HepG2 (cell line): Measurements from ENCODE around the gene CHST12. TPM values are rescaled to one million over a fixed set of nuclear protein-coding genes. Genes with fewer than 3 reads are reported as not detected.

Source experiments
- ATAC-seq: fragments of 200-7000 bp; cut with Tn5 transposase; 3 replicates; pipeline ENCODE4 v1.9.1; 2020; ENCODE audit warnings: mild to moderate bottlenecking, moderate library complexity
- BruUV-seq: library from RNA; stranded (reverse); fragments of 400-500 nt; replicated peaks from 2 replicates; lab custom pipeline; 2021; lab: Mats Ljungman, UMichigan
- CTCF ChIA-PET: fragments of 300-600 bp; formaldehyde crosslinking; extraction: SDS; loops from one replicate; lab custom pipeline; 2021; ENCODE audit warnings: low total read pairs, inconsistent platforms, low intra/inter-chr PET ratio; lab: Yijun Ruan, JAX
- POLR2A ChIA-PET: fragments of 350-600 bp; sonication (Branson Sonifier 250); formaldehyde crosslinking; loops from one replicate; lab custom pipeline; 2020; ENCODE audit warnings: antibody characterized with exemption, inconsistent platforms; lab: Yijun Ruan, JAX
- DNase-seq: peaks from one replicate; pipeline ENCODE4 v3.0.0-alpha.2; 2015; ENCODE audit warnings: low spot score
- FAIRE-seq: peaks from 3 replicates; lab custom pipeline; 2011; peaks lifted over from hg19 to GRCh38; lab: Jason Lieb, UNC
- H2AFZ ChIP-seq: one replicate; pipeline ENCODE4 v1.6.1; 2011; ENCODE audit warnings: low read length, inconsistent platforms
- H3K27ac ChIP-seq: fragments of 300-600 bp; 3 replicates; pipeline ENCODE4 v1.8.0; 2011; ENCODE audit warnings: mixed run types, mild to moderate bottlenecking, mixed read lengths, low read length, inconsistent platforms; ENCODE audit not compliant: insufficient read depth; ENCODE audit errors: extremely low read length
- H3K27me3 ChIP-seq, 2 experiments: fragments of 200-600 bp in 1 of 2; 2 replicates in 1 of 2; 3 replicates in 1 of 2; pipeline versions ENCODE4 v1.6.0 to v1.8.0; 2011; ENCODE audit warnings: low read length in 2 of 2, mild to moderate bottlenecking in 2 of 2, moderate library complexity in 2 of 2, inconsistent platforms in 1 of 2; ENCODE audit not compliant: insufficient read depth in 2 of 2, control insufficient read depth in 1 of 2
- H3K36me3 ChIP-seq, 2 experiments: fragments of 200-600 bp in 1 of 2; replicated peaks in 1 of 2; 2 replicates in 1 of 2; 3 replicates in 1 of 2; pipeline versions ENCODE4 v1.5.1 to v1.8.0; 2011; ENCODE audit warnings: low read length in 2 of 2, inconsistent platforms in 1 of 2; ENCODE audit not compliant: insufficient read depth in 2 of 2, control insufficient read depth in 1 of 2
- H3K4me1 ChIP-seq: 2 replicates; pipeline ENCODE4 v1.5.1; 2012; ENCODE audit warnings: low read length, inconsistent platforms; ENCODE audit not compliant: insufficient read depth
- H3K4me2 ChIP-seq: 2 replicates; pipeline ENCODE4 v1.6.0; 2011; ENCODE audit warnings: low read depth, low read length, inconsistent platforms
- H3K4me3 ChIP-seq, 3 experiments: fragments of 200-600 bp in 1 of 3; sonication (generic), shearing (Covaris generic) in 1 of 3; replicated peaks in 1 of 3; 2 replicates each; pipeline ENCODE4 v1.5.1; 2011 to 2016; ENCODE audit warnings: low read length in 3 of 3, inconsistent platforms in 2 of 3, low read depth in 2 of 3, mild to moderate bottlenecking in 2 of 3, control low read depth in 1 of 3, mixed read lengths in 1 of 3; ENCODE audit not compliant: insufficient read depth in 1 of 3
- H3K79me2 ChIP-seq: one replicate; pipeline ENCODE4 v1.6.1; 2011; ENCODE audit warnings: low read length, inconsistent platforms; ENCODE audit not compliant: insufficient read depth
- H3K9ac ChIP-seq: 2 replicates; pipeline ENCODE4 v1.6.0; 2011; ENCODE audit warnings: mild to moderate bottlenecking, low read depth, low read length, inconsistent platforms; ENCODE audit not compliant: insufficient read depth
- H3K9me3 ChIP-seq: 2 replicates; pipeline ENCODE4 v1.5.1; 2012; ENCODE audit warnings: mild to moderate bottlenecking, low read length
- H4K20me1 ChIP-seq: 2 replicates; pipeline ENCODE4 v1.6.0; 2011; ENCODE audit warnings: inconsistent platforms, mild to moderate bottlenecking, low read length, moderate library complexity; ENCODE audit not compliant: insufficient read depth
- AFF4 ChIP-seq: sonication (generic); formaldehyde crosslinking; IDR thresholded peaks from 2 replicates; pipeline ENCODE4 v1.4.0; 2020; ENCODE audit warnings: missing genetic modification reagents
- CBX5 ChIP-seq: sonication (generic); formaldehyde crosslinking; IDR thresholded peaks from 2 replicates; pipeline ENCODE4 v1.4.0; 2020; ENCODE audit warnings: missing genetic modification reagents, borderline replicate concordance
- CEBPG ChIP-seq: IDR thresholded peaks from 2 replicates; pipeline ENCODE4 v1.6.1; 2016
- GPN1 ChIP-seq: sonication (generic); formaldehyde crosslinking; IDR thresholded peaks from 2 replicates; pipeline ENCODE4 v1.5.1; 2020; ENCODE audit warnings: missing genetic modification reagents, borderline replicate concordance
- HOXA5 ChIP-seq: sonication (generic); formaldehyde crosslinking; IDR thresholded peaks from 2 replicates; pipeline ENCODE4 v1.4.0; 2020; ENCODE audit warnings: missing genetic modification reagents
- JUN ChIP-seq: sonication (generic); formaldehyde crosslinking; IDR thresholded peaks from 2 replicates; pipeline ENCODE4 v1.4.0; 2020; ENCODE audit warnings: mild to moderate bottlenecking, missing genetic modification reagents
- KAT8 ChIP-seq: IDR thresholded peaks from 2 replicates; pipeline ENCODE4 v1.6.1; 2016; ENCODE audit warnings: missing genetic modification reagents, missing compliant biosample characterization
- NCOA5 ChIP-seq: sonication (generic); formaldehyde crosslinking; IDR thresholded peaks from 2 replicates; pipeline ENCODE4 v1.4.0; 2020; ENCODE audit warnings: missing genetic modification reagents
- SP4 ChIP-seq: sonication (generic); formaldehyde crosslinking; IDR thresholded peaks from 2 replicates; pipeline ENCODE4 v1.8.1; 2023; ENCODE audit warnings: mild to moderate bottlenecking, missing genetic modification reagents
- SP5 ChIP-seq: IDR thresholded peaks from 2 replicates; pipeline ENCODE4 v1.6.1; 2016; ENCODE audit warnings: low read depth, borderline replicate concordance
- TBP ChIP-seq: sonication (generic); formaldehyde crosslinking; IDR thresholded peaks from 2 replicates; pipeline ENCODE4 v1.5.0; 2020; ENCODE audit warnings: missing genetic modification reagents
- TEAD2 ChIP-seq: sonication (generic); formaldehyde crosslinking; IDR thresholded peaks from 2 replicates; pipeline ENCODE4 v1.9.0; 2021; ENCODE audit warnings: missing genetic modification reagents
- ZBTB39 ChIP-seq: sonication (generic); formaldehyde crosslinking; IDR thresholded peaks from 2 replicates; pipeline ENCODE4 v1.5.0; 2020; ENCODE audit warnings: missing genetic modification reagents
- ZC3H4 ChIP-seq: sonication (generic); formaldehyde crosslinking; IDR thresholded peaks from 2 replicates; pipeline ENCODE4 v1.4.0; 2020; ENCODE audit warnings: missing genetic modification reagents, borderline replicate concordance
- ZHX1 ChIP-seq: sonication (generic); formaldehyde crosslinking; IDR thresholded peaks from 2 replicates; pipeline ENCODE4 v1.8.1; 2022; ENCODE audit warnings: low read depth, mild to moderate bottlenecking, missing genetic modification reagents
- ZNF207 ChIP-seq: fragments of 450-650 bp; IDR thresholded peaks from 2 replicates; pipeline ENCODE4 v1.6.1; 2016; ENCODE audit warnings: antibody characterized with exemption, borderline replicate concordance
- ZNF234 ChIP-seq: sonication (generic); formaldehyde crosslinking; conservative IDR thresholded peaks from 2 replicates; pipeline ENCODE4 v1.5.1; 2020; ENCODE audit warnings: mild to moderate bottlenecking, missing genetic modification reagents
- ZNF326 ChIP-seq: sonication (generic); formaldehyde crosslinking; IDR thresholded peaks from 2 replicates; pipeline ENCODE4 v1.4.0; 2020; ENCODE audit warnings: missing genetic modification reagents, borderline replicate concordance
- ZNF562 ChIP-seq: sonication (generic); formaldehyde crosslinking; IDR thresholded peaks from 2 replicates; pipeline ENCODE4 v1.8.0; 2022; ENCODE audit warnings: missing genetic modification reagents, borderline replicate concordance
- WGBS: methylation state at CpG from one replicate; pipeline ENCODE4 v1.1.6; 2017; ENCODE audit warnings: low lambda C conversion rate; 5-methylcytosine and 5-hydroxymethylcytosine counted together
- in situ Hi-C: cut with HindIII; loops from 2 replicates; pipeline ENCODE4 v1.10.0; 2017; ENCODE audit warnings: low pct_unique_long_range_greater_than_20kb; ENCODE audit not compliant: extremely low pct_ligation_motif_present
- intact Hi-C: fragments of 100-400 bp; cut with micrococcal nuclease; formaldehyde crosslinking; loops from one replicate; pipeline ENCODE4 v1.10.0; 2022; ENCODE audit not compliant: unreplicated experiment
- polyA plus RNA-seq, 8 experiments: library from polyadenylated mRNA; depleted of rRNA in 3 of 8; stranded (reverse) in 7 of 8; unstranded in 1 of 8; fragments of >200 nt; fragmentation: Illumina TruSeq in 4 of 8; extraction: Trizol in 4 of 8; gene quantifications; 2 replicates each; pipeline versions ENCODE4 v1.2.1 to v1.2.3, GENCODE V29; 2011 to 2016; ENCODE audit warnings: low read depth in 4 of 8, missing spikeins in 1 of 8, mixed read lengths in 1 of 8; ENCODE audit not compliant: insufficient read depth in 1 of 8
- total RNA-seq, 5 experiments: library from RNA; depleted of rRNA; stranded (reverse); fragments of >200 nt; fragmentation: Illumina TruSeq; extraction: Trizol; gene quantifications; 2 replicates each; pipeline ENCODE4 v1.2.3, GENCODE V29; 2016; ENCODE audit warnings: low read depth in 1 of 5

The CHST12 gene
- total and polyA plus RNA-seq, 2 of the 13 experiments (the other 11 are each of a cell fraction or from before 2014, with no cell fraction given): 6.4 to 15.8 TPM

GRCh38 chr7:2484868-2485267 lies 81.5 kb downstream of the CHST12 start:
- Histone ChIP-seq H3K27me3 (peaks cover 8 to 40% of the 10 kb centered on the region in 2 experiments; a peak in 4 of 5 replicates), H3K36me3 (no peaks in the 10 kb centered on the region), H3K4me2 (no peak overlapping the region), H4K20me1 (no peaks in the 10 kb centered on the region), H3K4me3 (no peak overlapping the region), H3K4me1 (no peaks in the 10 kb centered on the region), H3K9ac (no peak overlapping the region), H2AFZ (no peak overlapping the region), H3K79me2 (no peaks in the 10 kb centered on the region), H3K27ac (no peak overlapping the region), H3K9me3 (no peaks in the 10 kb centered on the region)
- POLR2A ChIA-PET: no interaction called here
- in situ Hi-C loops: no loop called here
- 66% methylated on average over 11 of the region's 12 CpGs for WGBS
- intact Hi-C loops: no loop called here
- DNase-seq (no peak), FAIRE-seq (no peak), ATAC-seq (no peak)
- BruUV-seq: no TSS peak
- CTCF ChIA-PET: no interaction called here
- TF ChIP-seq AFF4: no peak
- TF ChIP-seq ZC3H4: no peak
- TF ChIP-seq ZNF234 (CRISPR knock-in tag): no peak
- peak; percentile 41; the same call in 1 of the 2 replicates for TF ChIP-seq CEBPG (CRISPR knock-in tag)
- TF ChIP-seq SP5 (CRISPR knock-in tag): no peak
- TF ChIP-seq TEAD2: no peak
- no peak for TF ChIP-seq ZHX1 (CRISPR knock-in tag)
- no peak for TF ChIP-seq NCOA5 (CRISPR knock-in tag)
- no peak for TF ChIP-seq CBX5 (CRISPR knock-in tag)
- TF ChIP-seq JUN: no peak
- no peak for TF ChIP-seq GPN1 (CRISPR knock-in tag)
- TF ChIP-seq ZNF207: no peak
- no peak for TF ChIP-seq ZBTB39 (CRISPR knock-in tag)
- TF ChIP-seq SP4 (CRISPR knock-in tag): no peak
- TF ChIP-seq ZNF326 (CRISPR knock-in tag): no peak
- no peak for TF ChIP-seq ZNF562 (CRISPR knock-in tag)
- TF ChIP-seq HOXA5: no peak
- TF ChIP-seq TBP: no peak
- TF ChIP-seq KAT8: no peak
